Lower lobe of right lung (tissue), 2 donors: Measurements from ENCODE around the gene DNAJC18. TPM values are rescaled to one million over a fixed set of nuclear protein-coding genes. Genes with fewer than 3 reads are reported as not detected.
A peak's percentile ranks its signal among the peaks of the same experiment; 100 is the strongest.

Experiments
- ATAC-seq, 2 donors: fragments of 200-7000 bp; cut with Tn5 transposase; one replicate each; pipeline ENCODE4 v1.9.1; 2020 to 2022; ENCODE audit warnings: mild to moderate bottlenecking in 2 of 2, moderate library complexity in 2 of 2
- DNase-seq: peaks from one replicate; pipeline ENCODE4 v3.0.0-alpha.2; 2020
- H3K27ac ChIP-seq: fragments of 200-600 bp; one replicate; pipeline ENCODE4 v1.8.0; 2022
- H3K27me3 ChIP-seq: fragments of 200-600 bp; one replicate; pipeline ENCODE4 v1.8.0; 2022; ENCODE audit warnings: low read depth
- H3K36me3 ChIP-seq: fragments of 200-600 bp; one replicate; pipeline ENCODE4 v1.8.0; 2022; ENCODE audit warnings: mild to moderate bottlenecking
- H3K4me1 ChIP-seq: fragments of 200-600 bp; one replicate; pipeline ENCODE4 v1.8.0; 2022
- H3K4me3 ChIP-seq: fragments of 200-600 bp; one replicate; pipeline ENCODE4 v1.8.0; 2022; ENCODE audit warnings: mild to moderate bottlenecking
- H3K9me3 ChIP-seq: fragments of 200-600 bp; one replicate; pipeline ENCODE4 v1.8.0; 2022
- CTCF ChIP-seq: fragments of 200-600 bp; IDR thresholded peaks from one replicate; pipeline ENCODE4 v1.8.0; 2022; ENCODE audit warnings: antibody characterized with exemption, mild to moderate bottlenecking
- intact Hi-C: fragments of 100-400 bp; cut with DNase I; formaldehyde crosslinking; loops from one replicate; pipeline ENCODE4 v1.11.0; 2022
- total RNA-seq: library from RNA; stranded (reverse); fragmentation: NEBNext Ultra II Directional; extraction: Animal tissue kit (Norgen Biotek cat#: 25700); gene quantifications from one replicate; pipeline ENCODE4 v1.2.1, GENCODE V29; 2021
- donor health status: DM: no; HTN: yes; CAD: no; lungs with severe emphysema.

DNAJC18 gene
- total RNA-seq, 1 donor from 2014 or later: 10.0 TPM

- H3K4me1 ChIP-seq: peaks cover 56% of the 10 kb centered on the region
- intact Hi-C loops: no loop called here
- ATAC-seq: no peak
Measured at GRCh38 chr5:139473565-139473964, 34.2 kb upstream of the DNAJC18 start.

DNA sequence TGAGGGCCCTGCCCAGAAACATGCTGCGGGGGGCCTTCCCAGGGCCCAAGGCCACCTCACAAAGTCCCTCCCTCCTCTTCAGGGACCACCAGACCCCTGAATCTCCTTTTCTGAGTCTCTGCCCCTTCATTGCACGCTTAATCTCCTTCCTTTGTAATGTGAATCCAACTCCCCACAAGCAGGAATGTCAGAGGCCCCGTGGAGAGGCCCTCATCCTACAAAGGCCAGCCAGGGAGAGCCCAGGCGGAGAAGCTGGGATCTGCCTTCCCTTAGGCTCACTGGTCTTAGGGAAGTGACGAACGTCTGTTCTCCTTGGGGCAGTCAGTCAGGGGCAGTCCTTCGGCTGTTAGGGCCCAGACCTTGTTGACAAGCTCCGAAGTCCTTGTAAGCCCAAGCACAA is 33.8 kb upstream of the DNAJC18 start:
- DNase-seq: no peak
- Histone ChIP-seq H3K27ac (peak overlapping the region; percentile 61), H3K36me3 (peaks cover 36% of the 10 kb centered on the region), H3K9me3 (no peaks in the 10 kb centered on the region), H3K4me3 (no peak overlapping the region), H3K4me1 (peaks cover 55% of the 10 kb centered on the region), H3K27me3 (no peaks in the 10 kb centered on the region)
- no peak for ATAC-seq
- TF ChIP-seq CTCF: no peak
- intact Hi-C loops: no loop called here

More at GRCh38 chr5:139473565-139473964, 34.2 kb upstream of the DNAJC18 start:
- no peaks in the 10 kb centered on the region for H3K27me3 ChIP-seq
- no peaks in the 10 kb centered on the region for H3K9me3 ChIP-seq
- DNase-seq: no peak
- H3K27ac ChIP-seq: peak overlapping the region; percentile 61
- H3K36me3 ChIP-seq: peaks cover 40% of the 10 kb centered on the region
- H3K4me3 ChIP-seq: no peak overlapping the region
- TF ChIP-seq CTCF: peak; percentile 14

DNA sequence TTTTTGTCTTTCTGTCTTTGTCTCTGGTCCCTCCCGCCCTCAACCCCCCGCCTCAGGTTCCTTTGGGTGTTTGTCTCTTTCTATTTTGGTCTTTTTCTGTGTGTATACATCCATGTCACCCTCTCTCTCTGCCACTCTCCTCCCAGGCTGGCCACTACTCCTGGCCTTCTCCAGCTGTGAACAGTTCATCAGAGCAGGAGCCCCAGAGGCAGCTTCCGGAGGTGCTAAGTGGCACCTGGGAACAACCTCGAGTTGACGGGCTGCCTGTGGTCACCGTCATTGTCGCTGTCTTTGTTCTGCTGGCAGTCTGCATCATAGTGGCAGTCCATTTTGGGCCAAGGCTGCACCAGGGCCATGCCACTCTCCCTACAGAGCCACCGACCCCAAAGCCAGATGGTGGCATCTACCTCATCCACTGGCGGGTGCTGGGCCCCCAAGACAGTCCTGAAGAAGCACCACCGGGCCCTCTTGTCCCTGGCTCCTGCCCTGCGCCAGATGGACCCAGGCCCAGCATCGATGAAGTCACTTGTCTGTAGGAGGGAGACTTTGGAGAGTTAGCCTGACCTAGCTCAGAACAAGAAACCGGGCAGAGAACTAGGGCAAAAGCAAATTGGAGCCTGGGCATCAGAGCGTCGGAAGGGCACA is 33.2 kb upstream of the DNAJC18 start:
- Histone ChIP-seq H3K36me3 (peaks cover 30% of the 10 kb centered on the region), H3K4me1 (peaks cover 55% of the 10 kb centered on the region), H3K4me3 (no peak overlapping the region), H3K27me3 (no peaks in the 10 kb centered on the region), H3K9me3 (no peaks in the 10 kb centered on the region), H3K27ac (peak overlapping the region; percentile 61)
- no peak for ATAC-seq
- intact Hi-C loops: no loop called here
- no peak for TF ChIP-seq CTCF
- DNase-seq: no peak

- Histone ChIP-seq H3K4me1 (peaks cover 50% of the 10 kb centered on the region), H3K27me3 (no peaks in the 10 kb centered on the region), H3K4me3 (peak within 1 kb of the TSS; percentile 25), H3K9me3 (no peaks in the 10 kb centered on the region), H3K27ac (peak within 1 kb of the TSS; percentile 58), H3K36me3 (peaks cover 13% of the 10 kb centered on the region)
- intact Hi-C loops: no loop called here
- no peak for TF ChIP-seq CTCF
- no peak for DNase-seq
- ATAC-seq: peak; percentile 19 to 37
Measured at GRCh38 chr5:139470821-139471300, 31.5 kb upstream of the DNAJC18 start, which contains the start of gene SMIM33. Gene SMIM33 (plus strand): TSS chr5:139471004. CDS start chr5:139471122, 118 bp downstream.

DNA sequence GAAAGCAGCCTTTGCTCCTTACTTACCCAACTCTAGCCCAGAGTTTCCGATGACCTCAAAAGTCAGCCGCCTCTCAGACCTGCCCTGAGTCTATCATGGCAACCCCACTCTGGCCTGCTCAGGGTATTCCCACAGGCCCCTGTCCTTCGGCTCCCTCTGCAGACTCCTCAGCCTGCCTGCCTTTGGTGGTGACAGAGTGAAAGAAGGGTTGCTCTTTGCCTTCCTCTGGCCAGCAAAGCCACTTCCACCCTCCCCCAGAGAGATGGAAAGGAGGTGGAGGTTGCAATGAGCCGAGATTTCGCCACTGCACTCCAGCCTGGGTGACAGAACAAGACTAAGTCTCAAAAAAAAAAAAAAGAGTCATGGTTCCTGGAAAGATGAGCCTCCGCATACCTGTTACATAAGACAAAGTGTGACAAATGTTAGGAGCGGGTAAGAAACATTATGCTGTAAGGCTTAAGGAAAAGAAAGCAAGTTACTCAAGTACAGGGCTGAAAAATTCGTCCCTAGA is 29.2 kb upstream of the DNAJC18 start:
- ATAC-seq (peak; percentile 46 to 63), DNase-seq (peak; percentile 77)
- Histone ChIP-seq H3K27me3 (no peaks in the 10 kb centered on the region), H3K9me3 (no peaks in the 10 kb centered on the region), H3K4me1 (peaks cover 26% of the 10 kb centered on the region), H3K27ac (peak overlapping the region; percentile 16), H3K4me3 (no peak overlapping the region), H3K36me3 (no peaks in the 10 kb centered on the region)
- intact Hi-C loops: no loop called here
- no peak for TF ChIP-seq CTCF
